Activated CD8-positive, alpha-beta memory T cell treated with anti-CD3 and anti-CD28 coated beads, Interleukin-2, amount 50 U/mL, for 4 hours (primary cell): ENCODE measurements around the gene CNPY1.

ENCODE experiments used
- DNase-seq: peaks from one replicate; pipeline ENCODE4 v3.0.0-alpha.2; 2020

CNPY1 gene

GRCh38 chr7:155509725-155510551 is 36.4 kb downstream of the CNPY1 start:
- no peak for DNase-seq

DNA sequence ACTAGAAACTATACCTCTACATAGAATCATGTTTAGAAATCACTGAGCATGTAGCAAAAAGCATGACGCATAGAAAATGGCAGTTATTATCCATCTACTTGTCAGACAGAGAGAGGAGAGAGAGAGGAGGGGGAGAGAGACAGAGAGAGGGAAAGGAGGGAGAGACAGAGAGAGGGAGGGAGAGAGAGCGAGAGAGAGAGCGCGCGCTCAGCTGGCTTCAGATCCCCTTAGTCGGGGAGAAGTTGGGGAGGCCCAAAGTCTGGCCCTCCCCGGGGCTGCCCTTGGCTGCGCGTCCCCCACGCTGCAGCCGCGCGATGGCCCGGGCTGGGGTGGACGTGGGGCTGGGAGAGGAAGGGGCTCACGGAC is 37.0 kb downstream of the CNPY1 start:
- DNase-seq = no peak

GRCh38 chr7:155508376-155509358 is 37.7 kb downstream of the CNPY1 start:
- DNase-seq = no peak

GRCh38 chr7:155507576-155507975 is 38.8 kb downstream of the CNPY1 start:
- no peak for DNase-seq

DNA sequence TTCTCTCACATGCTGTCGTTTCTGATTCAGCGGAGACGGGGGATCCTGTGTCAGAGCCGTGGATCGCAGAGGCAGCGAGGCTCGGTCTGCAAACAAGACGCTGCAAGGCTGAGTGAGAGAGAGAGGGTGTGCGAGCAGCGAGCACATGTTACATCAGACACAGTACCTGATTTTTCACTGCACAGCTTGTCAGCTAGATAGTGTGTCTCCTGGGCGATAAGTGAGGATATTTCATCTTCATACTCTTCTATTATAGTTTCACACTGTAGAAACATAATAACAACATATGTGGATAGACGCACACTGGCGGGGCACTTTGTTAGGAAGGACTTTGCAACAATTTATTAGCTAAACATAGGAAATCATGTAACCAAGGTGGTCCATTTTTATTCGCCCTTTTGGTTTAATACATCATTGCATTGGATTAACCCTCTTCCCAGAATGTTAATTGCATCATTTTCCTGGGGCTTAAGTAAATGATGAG is 39.5 kb downstream of the CNPY1 start:
- no peak for DNase-seq

- DNase-seq = no peak
These were observed 41.0 kb downstream of the CNPY1 start for GRCh38 chr7:155505422-155505793.

- no peak for DNase-seq
These were observed 49.0 kb downstream of the CNPY1 start for GRCh38 chr7:155497149-155497901.

- no peak for DNase-seq
These were observed 49.9 kb downstream of the CNPY1 start for GRCh38 chr7:155496267-155497005.

DNA sequence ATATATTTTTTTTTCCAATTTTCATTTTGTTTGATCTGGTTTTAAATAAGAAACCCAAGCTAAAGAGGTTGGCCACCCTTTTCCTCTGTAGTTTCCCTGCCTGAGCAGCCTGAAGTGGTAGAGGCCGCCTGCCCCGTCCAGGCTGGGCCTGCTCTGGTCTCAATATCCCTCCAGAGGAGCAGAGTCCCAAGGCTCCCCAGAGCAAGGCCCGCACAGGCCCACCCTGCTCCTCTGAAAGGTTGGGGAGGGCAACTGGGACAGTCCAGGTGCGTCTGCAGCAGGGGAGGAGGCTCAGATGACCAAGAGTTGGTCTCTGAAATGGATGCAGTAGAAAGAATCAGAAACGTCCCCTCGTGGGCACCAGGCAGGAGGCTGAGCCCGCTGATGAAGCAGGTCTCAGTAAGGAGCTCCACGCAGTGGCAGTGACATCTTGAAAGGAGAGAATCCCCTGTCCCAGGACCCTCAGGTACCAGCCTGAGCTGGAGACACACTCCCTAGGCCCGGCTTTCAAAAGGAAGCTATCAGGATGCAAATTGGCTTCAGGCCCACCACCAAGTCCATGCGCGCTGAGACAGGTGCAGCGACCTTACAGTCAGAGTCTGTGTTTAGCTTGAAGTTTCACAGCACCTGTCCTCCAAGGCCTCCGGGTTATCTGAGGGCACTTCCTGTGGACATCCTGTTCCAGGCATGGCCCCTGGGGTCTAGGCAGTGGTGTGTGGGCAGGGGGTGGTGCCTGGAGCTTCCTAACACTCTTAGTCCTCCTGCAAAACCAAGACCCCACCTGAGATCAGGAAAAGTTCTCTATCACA is 50.7 kb downstream of the CNPY1 start:
- DNase-seq = no peak

DNA sequence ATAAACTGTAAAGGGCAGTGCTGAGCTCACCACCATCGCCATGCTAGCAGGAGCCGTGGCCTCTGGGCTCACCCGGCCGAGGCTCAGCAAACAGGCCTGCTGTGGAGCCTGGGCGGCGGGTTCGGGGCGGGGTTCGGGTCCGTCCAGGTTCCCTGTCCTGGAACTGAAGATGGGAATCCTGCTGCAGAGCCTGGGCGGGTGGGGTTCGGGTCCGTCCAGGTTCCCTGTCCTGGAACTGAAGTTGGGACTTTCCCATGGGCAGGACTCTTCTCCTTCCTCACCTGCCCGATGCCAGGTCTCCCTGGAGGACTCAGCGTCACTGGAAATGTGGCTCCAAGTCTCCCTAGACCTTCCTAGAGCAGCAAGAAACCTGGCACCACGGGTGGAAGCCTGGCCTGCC is 51.8 kb downstream of the CNPY1 start:
- no peak for DNase-seq

GRCh38 chr7:155493744-155494538 is 52.4 kb downstream of the CNPY1 start:
- DNase-seq = no peak

DNA sequence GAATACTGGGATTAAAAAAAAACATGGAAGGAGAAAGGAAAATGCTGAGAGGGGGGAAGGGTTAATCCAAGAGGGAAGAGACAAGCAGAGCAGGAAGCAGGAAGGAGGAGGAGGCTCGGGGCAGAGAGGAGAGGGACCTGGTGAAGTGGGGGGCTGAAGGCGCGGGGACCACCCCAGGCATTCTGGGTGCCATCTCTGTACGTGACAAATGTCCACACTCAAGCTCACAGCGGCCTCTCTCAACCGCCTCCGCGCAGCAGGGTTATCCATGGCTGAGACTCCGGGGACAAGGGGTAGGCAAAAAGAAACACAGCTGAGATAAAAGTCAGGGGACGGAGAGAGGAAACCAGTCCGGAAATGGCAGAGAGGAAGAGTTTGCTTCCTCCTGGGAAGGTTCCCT is 54.5 kb downstream of the CNPY1 start:
- DNase-seq = no peak

- no peak for DNase-seq
These were observed 55.4 kb downstream of the CNPY1 start for GRCh38 chr7:155490697-155491628.

DNA sequence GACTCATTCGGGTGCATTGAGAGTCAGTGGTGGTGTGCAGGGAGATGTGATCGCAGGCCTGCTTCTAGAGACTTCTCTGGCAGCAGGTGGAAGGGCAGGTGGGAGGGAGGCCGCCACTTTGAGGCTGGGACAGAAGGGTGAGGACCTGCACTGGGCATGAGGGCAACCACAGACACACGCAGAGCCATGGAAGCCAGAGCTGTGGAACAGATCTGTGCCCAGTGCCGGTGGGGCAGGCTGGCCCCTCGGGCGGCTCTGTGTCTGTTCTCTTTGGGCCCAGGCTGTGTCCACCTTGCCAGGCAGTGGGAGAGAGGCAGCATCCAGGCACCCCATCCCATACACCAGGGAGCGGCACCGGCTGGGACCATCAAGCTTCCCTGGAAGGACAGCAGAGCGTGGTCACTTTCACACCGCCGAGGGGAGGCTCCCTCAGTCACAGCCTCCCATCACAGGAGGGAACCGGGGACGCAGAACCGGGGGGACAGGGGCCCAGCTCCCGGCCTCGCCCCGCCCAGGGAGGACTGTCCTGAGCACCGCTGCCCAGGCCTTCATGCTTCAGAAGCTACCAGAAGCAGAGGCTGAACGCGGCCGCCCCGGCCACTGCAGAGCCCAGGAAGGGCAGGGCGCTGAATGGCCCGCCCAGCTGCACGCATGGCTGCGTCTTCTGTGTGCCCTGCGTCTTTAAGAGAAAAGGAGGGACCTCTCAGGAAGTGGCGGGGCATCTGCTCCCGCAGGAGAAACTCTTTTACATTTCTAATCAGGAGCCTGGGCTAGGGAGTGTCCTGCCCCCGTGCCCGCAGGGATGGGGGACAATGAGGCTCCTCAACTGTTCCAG is 56.3 kb downstream of the CNPY1 start:
- no peak for DNase-seq

- DNase-seq = no peak
These were observed 57.1 kb downstream of the CNPY1 start for GRCh38 chr7:155489158-155489840.

DNA sequence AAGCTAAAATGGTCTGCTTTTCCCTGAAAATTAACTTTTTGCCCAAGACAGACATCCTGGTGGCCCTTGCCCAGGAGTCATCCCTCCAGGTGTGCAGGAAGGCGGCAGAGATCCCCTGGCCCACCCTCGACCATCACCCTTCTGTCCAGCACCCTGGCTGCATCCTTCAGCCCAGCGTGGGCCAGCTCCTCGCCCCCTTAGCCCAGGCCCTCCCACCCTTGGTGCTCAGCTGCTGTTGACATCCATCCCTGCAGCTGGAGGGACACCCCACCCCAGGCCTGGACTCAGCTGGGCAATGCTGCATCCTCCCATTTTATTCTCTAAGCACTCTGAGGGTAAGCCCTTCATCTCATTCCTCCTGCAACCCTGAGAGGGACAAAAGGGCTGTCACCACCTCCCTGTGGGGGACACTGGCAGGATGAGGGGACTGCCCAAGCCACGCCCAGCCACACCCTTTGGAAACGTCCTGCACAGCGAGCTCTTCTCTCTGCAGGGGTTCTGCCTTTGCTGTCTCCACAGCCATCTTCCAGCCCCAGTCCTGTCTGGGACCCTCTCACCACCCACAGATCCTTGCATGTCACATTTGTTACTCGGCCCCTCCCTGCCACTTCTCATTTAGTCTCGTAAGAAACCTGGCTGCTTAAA is 57.8 kb downstream of the CNPY1 start:
- no peak for DNase-seq
